IMR-90 (cell line): ENCODE data around the gene GABARAPL2.

Experiments used
- BHLHE40 ChIP-seq: fragments of 150-350 bp; IDR thresholded peaks from 2 replicates; pipeline ENCODE4 v1.6.1; 2016; ENCODE audit warnings: mild to moderate bottlenecking, low read depth, low read length
- POLR2A ChIP-seq: IDR thresholded peaks from 2 replicates; pipeline ENCODE4 v1.6.1; 2012; ENCODE audit warnings: mild to moderate bottlenecking, low read depth, low read length
- RAD21 ChIP-seq: IDR thresholded peaks from 2 replicates; pipeline ENCODE4 v1.6.1; 2012; ENCODE audit warnings: low read length, improper control_type of control experiment
- TF ChIP-seq, protein P1 (sequence below): conservative IDR thresholded peaks from 2 replicates; pipeline ENCODE4 v1.5.1; 2012; ENCODE audit warnings: mild to moderate bottlenecking, low read depth, low read length, improper control_type of control experiment
- TF ChIP-seq, protein P2 (sequence below): fragments of 150-350 bp; IDR thresholded peaks from 2 replicates; pipeline ENCODE4 v1.6.1; 2017; ENCODE audit warnings: mild to moderate bottlenecking, antibody characterized with exemption, low read length, low read depth
- TF ChIP-seq, protein P3 (sequence below): fragments of 150-350 bp; IDR thresholded peaks from 2 replicates; pipeline ENCODE4 v1.6.1; 2016; ENCODE audit warnings: low read depth, mild to moderate bottlenecking, low read length, moderate library complexity, borderline replicate concordance

DNA sequence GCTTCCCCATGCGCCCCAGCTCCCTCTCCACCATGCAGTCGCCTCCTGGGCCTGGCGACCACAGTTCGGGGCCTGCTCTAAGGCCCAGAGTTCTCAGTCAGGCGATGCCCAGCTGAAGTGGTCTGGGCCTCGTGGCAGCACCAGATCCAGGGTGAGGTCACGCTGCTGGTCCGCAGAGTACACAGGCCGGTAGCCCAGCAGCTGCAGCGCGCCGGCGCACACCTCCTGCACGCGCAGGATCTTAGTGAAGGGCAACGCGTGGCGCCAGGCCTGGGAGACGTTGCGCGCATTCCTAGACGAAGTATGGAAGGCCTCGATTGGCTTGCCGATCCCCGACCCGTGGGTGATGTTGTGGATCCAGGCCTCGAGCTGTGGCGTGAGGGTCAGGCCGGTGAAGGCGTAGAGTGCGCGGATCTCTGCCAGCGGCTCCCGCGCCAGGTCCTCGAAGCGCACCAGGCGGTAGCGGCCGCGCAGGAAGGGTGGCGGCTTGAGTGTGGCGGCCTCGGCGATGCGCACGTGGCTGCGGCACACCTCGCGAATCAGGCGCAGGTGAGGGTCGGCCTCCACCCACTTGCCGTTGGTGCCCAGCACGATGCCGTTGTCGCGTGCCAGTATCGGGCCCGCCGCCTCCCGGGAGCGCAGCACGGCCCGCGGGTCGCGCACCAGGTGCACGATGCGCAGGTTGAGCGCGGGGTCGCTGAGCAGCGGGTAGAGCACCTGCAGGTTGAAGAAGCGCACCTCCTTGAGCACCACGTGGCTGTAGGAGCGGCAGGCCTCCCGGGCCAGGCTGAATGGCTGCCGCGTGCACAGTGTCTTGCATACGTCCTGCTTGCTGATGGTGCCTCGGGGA, 36.9 kb upstream of the GABARAPL2 start:
- TF ChIP-seq, protein P1, sequence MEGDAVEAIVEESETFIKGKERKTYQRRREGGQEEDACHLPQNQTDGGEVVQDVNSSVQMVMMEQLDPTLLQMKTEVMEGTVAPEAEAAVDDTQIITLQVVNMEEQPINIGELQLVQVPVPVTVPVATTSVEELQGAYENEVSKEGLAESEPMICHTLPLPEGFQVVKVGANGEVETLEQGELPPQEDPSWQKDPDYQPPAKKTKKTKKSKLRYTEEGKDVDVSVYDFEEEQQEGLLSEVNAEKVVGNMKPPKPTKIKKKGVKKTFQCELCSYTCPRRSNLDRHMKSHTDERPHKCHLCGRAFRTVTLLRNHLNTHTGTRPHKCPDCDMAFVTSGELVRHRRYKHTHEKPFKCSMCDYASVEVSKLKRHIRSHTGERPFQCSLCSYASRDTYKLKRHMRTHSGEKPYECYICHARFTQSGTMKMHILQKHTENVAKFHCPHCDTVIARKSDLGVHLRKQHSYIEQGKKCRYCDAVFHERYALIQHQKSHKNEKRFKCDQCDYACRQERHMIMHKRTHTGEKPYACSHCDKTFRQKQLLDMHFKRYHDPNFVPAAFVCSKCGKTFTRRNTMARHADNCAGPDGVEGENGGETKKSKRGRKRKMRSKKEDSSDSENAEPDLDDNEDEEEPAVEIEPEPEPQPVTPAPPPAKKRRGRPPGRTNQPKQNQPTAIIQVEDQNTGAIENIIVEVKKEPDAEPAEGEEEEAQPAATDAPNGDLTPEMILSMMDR, result no peak
- TF ChIP-seq, protein P2, sequence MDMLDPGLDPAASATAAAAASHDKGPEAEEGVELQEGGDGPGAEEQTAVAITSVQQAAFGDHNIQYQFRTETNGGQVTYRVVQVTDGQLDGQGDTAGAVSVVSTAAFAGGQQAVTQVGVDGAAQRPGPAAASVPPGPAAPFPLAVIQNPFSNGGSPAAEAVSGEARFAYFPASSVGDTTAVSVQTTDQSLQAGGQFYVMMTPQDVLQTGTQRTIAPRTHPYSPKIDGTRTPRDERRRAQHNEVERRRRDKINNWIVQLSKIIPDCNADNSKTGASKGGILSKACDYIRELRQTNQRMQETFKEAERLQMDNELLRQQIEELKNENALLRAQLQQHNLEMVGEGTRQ, result no peak
- TF ChIP-seq RAD21 (no peak), POLR2A (no peak), BHLHE40 (no peak)
- TF ChIP-seq, protein P3, sequence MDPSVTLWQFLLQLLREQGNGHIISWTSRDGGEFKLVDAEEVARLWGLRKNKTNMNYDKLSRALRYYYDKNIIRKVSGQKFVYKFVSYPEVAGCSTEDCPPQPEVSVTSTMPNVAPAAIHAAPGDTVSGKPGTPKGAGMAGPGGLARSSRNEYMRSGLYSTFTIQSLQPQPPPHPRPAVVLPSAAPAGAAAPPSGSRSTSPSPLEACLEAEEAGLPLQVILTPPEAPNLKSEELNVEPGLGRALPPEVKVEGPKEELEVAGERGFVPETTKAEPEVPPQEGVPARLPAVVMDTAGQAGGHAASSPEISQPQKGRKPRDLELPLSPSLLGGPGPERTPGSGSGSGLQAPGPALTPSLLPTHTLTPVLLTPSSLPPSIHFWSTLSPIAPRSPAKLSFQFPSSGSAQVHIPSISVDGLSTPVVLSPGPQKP, result no peak
